Measurements from ENCODE around the gene BDKRB1. TPM values are rescaled to one million over a fixed set of nuclear protein-coding genes. Genes with fewer than 3 reads are reported as not detected.

Gene BDKRB1
- total RNA-seq, 1 donor from 2014 or later: not detected

DNA sequence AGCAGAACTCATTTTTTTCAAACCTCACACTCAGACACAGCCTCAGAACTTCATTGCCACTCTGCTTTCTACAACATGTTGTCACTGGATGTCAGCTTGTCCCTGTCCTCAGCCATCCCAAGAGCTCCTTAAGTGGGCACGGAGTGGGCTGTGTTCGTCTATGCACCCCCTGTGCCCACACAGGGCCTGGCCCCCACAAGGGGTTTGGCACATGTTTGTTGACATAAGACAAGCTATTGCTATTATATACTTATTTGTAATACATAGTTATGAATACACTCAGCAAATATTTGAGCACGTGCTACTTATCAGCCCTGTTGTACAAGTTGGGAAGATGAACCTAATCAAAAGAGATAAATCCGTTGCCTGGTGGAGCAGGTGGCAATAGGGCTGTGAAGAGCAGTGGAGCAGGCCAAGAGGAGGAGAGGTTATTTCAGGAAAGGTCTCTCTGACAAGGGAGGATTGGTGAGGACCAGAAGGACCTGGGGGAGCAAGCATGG, 4.3 kb upstream of the BDKRB1 start:
- no peak for DNase-seq (ENCODE audit: low spot score)
- Mint-ChIP-seq H3K36me3 (ENCODE audit: low read depth, unreplicated experiment) (no peaks in the 10 kb centered on the region), H3K27me3 (ENCODE audit: unreplicated experiment) (peaks cover 16% of the 10 kb centered on the region), H3K4me1 (ENCODE audit: unreplicated experiment) (no peaks in the 10 kb centered on the region), H3K4me3 (ENCODE audit: unreplicated experiment) (no peak overlapping the region), H3K27ac (ENCODE audit: unreplicated experiment) (no peak overlapping the region), H3K9me3 (ENCODE audit: unreplicated experiment) (no peaks in the 10 kb centered on the region)
- TF ChIP-seq, protein P1, sequence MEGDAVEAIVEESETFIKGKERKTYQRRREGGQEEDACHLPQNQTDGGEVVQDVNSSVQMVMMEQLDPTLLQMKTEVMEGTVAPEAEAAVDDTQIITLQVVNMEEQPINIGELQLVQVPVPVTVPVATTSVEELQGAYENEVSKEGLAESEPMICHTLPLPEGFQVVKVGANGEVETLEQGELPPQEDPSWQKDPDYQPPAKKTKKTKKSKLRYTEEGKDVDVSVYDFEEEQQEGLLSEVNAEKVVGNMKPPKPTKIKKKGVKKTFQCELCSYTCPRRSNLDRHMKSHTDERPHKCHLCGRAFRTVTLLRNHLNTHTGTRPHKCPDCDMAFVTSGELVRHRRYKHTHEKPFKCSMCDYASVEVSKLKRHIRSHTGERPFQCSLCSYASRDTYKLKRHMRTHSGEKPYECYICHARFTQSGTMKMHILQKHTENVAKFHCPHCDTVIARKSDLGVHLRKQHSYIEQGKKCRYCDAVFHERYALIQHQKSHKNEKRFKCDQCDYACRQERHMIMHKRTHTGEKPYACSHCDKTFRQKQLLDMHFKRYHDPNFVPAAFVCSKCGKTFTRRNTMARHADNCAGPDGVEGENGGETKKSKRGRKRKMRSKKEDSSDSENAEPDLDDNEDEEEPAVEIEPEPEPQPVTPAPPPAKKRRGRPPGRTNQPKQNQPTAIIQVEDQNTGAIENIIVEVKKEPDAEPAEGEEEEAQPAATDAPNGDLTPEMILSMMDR (IDR thresholded peaks at IDR 0.05; ENCODE audit: unreplicated experiment): no peak

DNA sequence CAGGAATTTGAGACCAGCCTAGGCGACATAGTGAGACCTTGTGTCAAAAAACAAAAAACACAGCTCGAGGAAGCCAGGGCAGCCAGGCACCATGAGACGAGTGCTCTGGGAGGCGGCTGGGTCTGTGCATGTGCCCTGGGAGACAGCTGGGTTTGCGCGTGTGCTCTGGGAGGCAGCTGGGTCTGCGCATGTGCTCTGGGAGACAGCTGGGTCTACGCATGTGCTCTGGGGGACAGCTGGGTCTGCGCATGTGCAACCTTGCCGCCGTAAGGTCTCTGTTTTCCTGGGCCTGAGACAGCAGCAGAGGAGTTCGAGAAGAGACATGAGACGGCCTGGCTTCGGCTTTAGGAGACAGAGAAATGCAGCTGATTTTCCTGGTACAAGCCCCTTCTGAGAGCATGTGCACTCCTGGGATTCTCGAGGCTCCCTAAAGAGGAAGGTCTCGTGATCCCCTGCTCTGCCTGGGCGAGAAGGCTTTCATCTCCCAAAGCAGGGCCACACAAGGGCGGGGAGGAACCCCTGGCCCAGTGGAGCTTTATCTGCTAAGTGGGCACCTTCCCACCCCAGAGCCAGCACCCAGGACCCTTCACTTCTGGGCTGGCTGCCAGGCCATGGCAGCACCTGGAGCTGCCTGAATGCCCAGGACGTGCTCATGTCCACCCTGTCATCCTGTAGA, 3.5 kb upstream of the BDKRB1 start:
- Mint-ChIP-seq H3K36me3 (ENCODE audit: low read depth, unreplicated experiment) (no peaks in the 10 kb centered on the region), H3K4me1 (ENCODE audit: unreplicated experiment) (no peaks in the 10 kb centered on the region), H3K27ac (ENCODE audit: unreplicated experiment) (no peak overlapping the region), H3K9me3 (ENCODE audit: unreplicated experiment) (no peaks in the 10 kb centered on the region), H3K27me3 (ENCODE audit: unreplicated experiment) (peaks cover 16% of the 10 kb centered on the region), H3K4me3 (ENCODE audit: unreplicated experiment) (no peak overlapping the region)
- TF ChIP-seq, protein P1 (IDR thresholded peaks at IDR 0.05; ENCODE audit: unreplicated experiment): no peak
- DNase-seq (ENCODE audit: low spot score): no peak

DNA sequence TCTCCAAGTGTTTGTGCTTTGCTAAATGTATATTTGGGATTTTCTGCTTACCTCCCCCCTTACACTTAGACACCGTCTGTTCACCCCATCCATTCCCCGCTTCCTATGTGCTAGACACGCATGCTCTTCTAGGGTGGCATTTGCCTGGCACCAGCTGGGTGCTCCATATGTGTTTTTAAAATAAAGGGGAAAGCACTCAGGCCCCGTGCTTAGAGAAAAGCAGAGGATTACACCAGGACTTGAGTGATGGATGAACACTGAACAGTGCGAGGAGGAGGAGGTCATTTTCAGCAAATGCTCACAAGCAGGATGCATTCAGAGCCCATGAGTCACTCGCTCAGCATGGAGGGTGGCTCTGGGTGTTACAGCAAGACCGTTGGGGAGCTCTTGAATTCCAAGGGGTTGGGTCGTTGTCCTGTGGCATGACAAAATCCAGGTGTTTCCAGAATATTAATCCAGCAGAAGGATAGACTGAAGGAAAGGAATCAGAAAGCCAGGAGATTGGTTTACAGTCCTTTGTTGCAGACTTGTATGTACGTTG, 2.9 kb upstream of the BDKRB1 start:
- peaks cover 16% of the 10 kb centered on the region for H3K27me3 Mint-ChIP-seq (ENCODE audit: unreplicated experiment)
- no peak overlapping the region for H3K4me3 Mint-ChIP-seq (ENCODE audit: unreplicated experiment)
- no peak for DNase-seq (ENCODE audit: low spot score)
- no peaks in the 10 kb centered on the region for H3K36me3 Mint-ChIP-seq (ENCODE audit: low read depth, unreplicated experiment)
- TF ChIP-seq, protein P1 (IDR thresholded peaks at IDR 0.05; ENCODE audit: unreplicated experiment): no peak
- no peak overlapping the region for H3K27ac Mint-ChIP-seq (ENCODE audit: unreplicated experiment)
- no peaks in the 10 kb centered on the region for H3K9me3 Mint-ChIP-seq (ENCODE audit: unreplicated experiment)
- H3K4me1 Mint-ChIP-seq (ENCODE audit: unreplicated experiment): no peaks in the 10 kb centered on the region

DNA sequence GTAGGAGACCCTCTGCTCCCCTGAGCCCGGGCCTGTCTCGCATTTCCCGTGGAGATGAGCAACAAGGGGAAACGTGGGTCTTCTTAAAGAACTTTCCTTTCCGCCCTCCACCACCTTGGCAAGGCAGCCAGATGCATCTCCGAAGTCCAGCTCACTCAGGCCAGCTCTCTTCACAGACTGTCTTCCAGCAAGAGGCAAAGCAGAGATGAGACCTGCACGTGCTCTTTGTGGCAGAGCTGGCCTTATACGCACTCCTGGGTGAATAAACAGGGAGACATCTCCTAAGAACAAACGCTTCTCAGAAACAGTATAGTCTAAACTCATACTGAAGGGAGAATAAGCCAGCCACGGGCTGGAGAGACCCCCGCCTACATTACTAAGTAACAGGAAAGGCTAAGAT, 1.3 kb upstream of the BDKRB1 start:
- no peaks in the 10 kb centered on the region for H3K9me3 Mint-ChIP-seq (ENCODE audit: unreplicated experiment)
- TF ChIP-seq, protein P1 (IDR thresholded peaks at IDR 0.05; ENCODE audit: unreplicated experiment): no peak
- no peaks in the 10 kb centered on the region for H3K36me3 Mint-ChIP-seq (ENCODE audit: low read depth, unreplicated experiment)
- H3K27me3 Mint-ChIP-seq (ENCODE audit: unreplicated experiment): peaks cover 16% of the 10 kb centered on the region
- no peak overlapping the region for H3K4me3 Mint-ChIP-seq (ENCODE audit: unreplicated experiment)
- no peaks in the 10 kb centered on the region for H3K4me1 Mint-ChIP-seq (ENCODE audit: unreplicated experiment)
- DNase-seq (ENCODE audit: low spot score): no peak
- H3K27ac Mint-ChIP-seq (ENCODE audit: unreplicated experiment): no peak overlapping the region

DNA sequence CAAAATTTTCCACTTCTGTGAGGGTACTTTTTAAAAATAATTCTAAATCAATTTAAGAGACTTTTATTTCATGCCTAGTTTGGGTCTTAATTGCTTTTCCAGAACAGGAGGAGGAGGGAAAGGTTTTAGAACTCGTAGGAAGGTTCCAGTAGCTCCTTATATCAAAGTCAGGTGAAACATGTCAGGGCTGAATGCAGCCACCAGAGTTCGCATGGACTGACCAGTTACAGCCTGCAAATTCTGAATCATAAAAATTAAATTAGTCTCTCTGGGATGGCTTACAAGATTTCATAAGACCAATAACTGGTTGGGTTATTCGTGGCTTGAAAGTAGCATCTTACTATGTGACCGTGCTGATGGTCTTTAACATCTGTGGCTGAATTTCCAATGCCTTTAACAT, 397 bp downstream of the BDKRB1 start:
- H3K27me3 Mint-ChIP-seq (ENCODE audit: unreplicated experiment): peaks cover 16% of the 10 kb centered on the region
- no peaks in the 10 kb centered on the region for H3K4me1 Mint-ChIP-seq (ENCODE audit: unreplicated experiment)
- no peaks in the 10 kb centered on the region for H3K9me3 Mint-ChIP-seq (ENCODE audit: unreplicated experiment)
- no peak overlapping the region for H3K4me3 Mint-ChIP-seq (ENCODE audit: unreplicated experiment)
- no peak overlapping the region for H3K27ac Mint-ChIP-seq (ENCODE audit: unreplicated experiment)
- no peak for DNase-seq (ENCODE audit: low spot score)
- no peaks in the 10 kb centered on the region for H3K36me3 Mint-ChIP-seq (ENCODE audit: low read depth, unreplicated experiment)
- TF ChIP-seq, protein P1 (IDR thresholded peaks at IDR 0.05; ENCODE audit: unreplicated experiment): no peak
